ENCODE data around the gene DNAAF5.

DNA sequence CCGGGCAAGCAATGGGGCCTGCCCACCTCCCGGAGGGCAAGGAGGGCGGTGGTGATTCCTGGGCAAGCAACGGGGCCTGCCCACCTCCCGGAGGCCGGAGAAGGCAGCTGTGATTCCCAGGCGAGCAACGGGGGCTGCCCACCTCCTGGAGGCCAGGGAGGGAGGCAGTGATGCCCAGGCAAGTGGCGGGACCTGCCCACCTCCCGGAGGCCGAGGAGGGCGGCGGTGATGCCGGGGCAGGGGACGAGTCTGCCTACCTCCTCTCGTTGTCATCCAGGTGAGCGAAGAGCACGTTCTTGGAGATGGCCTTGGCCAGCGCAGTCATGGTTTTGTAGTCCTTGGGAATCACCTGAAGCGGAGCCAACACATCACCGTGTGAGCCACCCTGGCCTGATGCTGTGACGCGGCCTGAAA is 49.5 kb upstream of the DNAAF5 start:
- no peak for TF ChIP-seq POLR2A (IDR thresholded peaks at IDR 0.05; ENCODE audit: low read length)
- TF ChIP-seq GATA1 (IDR thresholded peaks at IDR 0.05; ENCODE audit: low read depth, low read length) = no peak
